ENCODE measurements around the gene ZNF543.
"Not testable (repeated sequence)": the region's sequence is repeated elsewhere in the genome, so short reads cannot be mapped to it uniquely, and the experiment has no call there.

ZNF543 gene

DNA sequence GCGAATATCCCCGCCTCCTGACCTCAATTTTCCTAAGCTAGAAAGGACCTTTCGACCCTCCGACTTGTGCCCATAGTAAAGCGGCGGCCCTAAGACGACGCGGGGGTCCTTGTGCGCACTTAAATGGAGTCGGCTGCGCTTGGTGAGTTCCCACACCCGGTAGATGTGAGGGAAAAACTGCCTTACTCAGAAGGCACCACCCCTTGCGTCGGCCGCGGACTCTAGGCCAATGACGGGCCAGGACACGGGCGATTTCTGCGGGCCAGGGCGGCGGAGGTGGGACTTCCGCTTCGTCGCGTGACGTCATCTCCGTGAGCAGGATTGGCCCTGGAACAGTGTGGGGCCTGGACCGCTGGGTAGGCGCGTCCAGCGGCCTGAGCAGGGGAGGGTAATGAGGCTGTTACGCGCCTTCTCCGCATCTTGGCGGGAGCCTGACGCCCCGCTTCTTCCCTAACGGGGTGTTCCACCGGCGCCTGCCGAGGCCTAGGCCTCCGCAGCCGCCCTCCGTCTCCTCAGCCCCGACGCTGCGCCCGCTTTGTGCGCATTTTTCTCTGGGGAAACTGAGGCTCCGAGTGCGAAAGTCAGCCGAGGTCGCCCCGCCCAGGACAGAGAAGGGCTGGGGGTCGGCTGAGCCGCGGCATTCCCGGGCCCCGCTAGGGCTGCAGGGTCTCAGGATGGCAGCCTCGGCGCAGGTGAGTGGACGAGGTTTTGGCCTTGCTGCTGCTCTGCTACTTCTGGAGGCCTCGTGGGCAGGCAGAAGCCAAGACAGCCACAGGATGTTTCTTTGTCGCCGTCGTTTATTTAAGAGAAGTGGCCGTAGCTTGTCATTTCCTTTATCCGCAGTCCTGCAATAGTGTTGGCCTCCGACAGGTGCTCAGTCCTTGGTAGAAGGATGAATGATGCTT is at the start of gene ZNF543:
TSS of gene ZNF543 (plus strand) at position 293 of the 905 bp plus-strand sequence. CDS start at position 675, 382 bp downstream.
- DNase-seq (ENCODE audit: low read depth), result peak; percentile 86

DNA sequence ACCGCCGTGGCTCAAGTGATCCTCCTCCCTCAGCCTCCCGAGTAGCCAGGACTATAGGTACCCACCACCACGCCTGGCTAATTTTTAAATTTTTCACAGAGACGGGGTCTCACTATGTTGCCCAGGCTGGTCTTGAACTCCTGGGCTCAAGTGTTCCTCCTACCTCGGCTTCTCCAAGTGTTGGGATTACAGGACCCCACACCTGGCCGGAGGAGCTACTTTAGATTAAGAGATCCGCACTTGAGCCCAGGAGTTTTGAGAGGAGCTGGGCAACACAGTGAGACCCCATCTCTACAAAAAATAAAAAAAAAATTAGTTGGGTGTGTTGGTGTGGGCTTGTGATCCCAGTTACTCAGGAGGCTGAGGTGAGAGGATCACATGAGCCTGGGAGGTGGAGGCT is 49.0 kb upstream of the ZNF543 start:
- no peak for DNase-seq (ENCODE audit: low read depth)

DNA sequence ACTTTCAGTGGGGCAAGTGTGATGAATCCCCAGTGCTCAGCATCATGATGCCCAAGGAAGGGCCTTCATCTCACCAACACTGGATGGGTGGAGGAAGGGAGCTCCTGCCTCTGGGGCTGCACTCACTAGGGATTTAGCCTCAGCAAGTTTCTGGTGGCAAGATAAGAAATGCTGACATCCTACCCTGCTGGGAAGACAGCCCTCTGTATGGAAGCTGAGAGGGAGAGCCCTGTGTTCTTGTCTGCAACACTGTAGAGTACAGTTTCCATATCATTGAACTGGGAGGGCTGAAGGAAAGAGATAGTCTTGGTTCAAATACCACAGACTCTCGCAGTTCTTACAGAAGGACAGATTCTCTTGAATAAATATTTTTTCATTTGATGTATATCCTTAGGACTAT is 47.3 kb upstream of the ZNF543 start:
- DNase-seq (ENCODE audit: low read depth), result no peak

DNA sequence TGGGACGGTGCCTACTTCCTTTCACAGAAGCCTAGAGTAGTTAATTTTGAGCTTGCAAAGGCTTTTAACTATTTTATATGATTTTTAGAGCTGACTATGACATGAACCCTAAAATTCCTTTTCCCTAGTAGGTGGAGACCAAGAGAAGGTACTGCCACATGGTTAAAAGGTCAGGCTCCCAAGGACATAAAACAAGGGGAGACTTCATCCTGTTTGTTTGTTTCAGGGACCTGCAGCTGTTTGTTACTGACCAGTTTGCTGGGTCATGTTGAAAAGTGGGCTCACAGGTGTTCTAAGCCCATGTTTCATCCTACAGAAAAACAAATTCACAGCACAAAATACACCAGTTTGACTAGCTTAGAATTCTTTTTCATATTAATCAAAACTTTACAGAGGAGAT is 43.8 kb upstream of the ZNF543 start:
- DNase-seq (ENCODE audit: low read depth), result no peak

DNA sequence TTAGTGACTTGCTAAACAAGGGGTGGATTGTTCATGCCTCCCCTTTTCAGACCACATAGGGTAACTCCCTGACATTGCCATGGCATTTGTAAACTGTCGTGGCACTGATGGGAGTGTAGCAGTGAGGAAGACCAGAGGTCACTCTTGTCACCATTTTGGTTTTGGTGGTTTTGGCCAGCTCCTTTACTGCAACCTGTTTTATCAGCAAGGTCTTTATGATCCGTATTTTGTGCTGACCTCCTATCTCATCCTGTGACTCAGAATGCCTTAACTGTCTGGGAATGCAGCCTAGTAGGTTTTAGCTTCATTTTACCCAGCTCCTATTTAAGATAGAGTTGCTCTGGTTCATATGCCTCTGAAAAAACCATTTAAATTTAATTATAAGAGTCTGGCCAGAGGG is 41.8 kb upstream of the ZNF543 start:
- not testable (repeated sequence) for DNase-seq (ENCODE audit: low read depth)

DNA sequence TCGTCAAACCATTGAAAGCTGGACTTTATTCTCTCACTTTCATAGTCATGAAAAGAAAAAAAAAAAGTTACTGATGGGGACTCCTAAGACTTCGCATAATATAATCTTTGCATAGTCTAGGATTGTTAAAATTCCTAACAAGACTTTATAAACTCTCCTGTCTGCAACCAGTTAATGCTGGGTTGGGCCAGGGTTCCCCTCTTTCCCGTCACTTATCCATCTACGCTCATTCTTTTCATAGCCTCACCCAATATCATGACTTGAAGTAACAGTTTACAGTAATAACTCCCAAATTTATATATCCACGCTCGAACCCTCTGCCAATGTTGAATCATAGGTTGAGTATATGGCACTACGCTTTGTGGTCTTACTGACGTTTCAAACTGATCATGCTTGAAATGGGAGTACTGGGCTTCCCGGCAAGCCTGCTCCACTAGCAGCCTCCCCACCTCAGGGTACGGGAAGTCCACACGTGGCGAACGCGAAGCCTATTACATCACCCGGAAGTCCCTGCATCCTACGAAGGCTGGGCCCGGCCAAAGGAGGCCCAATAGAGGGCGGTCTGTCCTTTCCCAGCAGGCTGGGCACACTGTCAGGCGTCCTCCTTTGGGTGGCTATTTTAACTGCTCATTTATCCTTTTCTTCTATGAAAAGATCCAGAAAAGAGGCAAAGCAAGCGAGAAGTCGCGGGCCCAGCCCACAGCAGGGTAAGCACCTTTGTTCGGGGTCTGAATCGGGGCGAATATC is 40.7 kb upstream of the ZNF543 start:
- DNase-seq (ENCODE audit: low read depth), result peak; percentile 80

DNA sequence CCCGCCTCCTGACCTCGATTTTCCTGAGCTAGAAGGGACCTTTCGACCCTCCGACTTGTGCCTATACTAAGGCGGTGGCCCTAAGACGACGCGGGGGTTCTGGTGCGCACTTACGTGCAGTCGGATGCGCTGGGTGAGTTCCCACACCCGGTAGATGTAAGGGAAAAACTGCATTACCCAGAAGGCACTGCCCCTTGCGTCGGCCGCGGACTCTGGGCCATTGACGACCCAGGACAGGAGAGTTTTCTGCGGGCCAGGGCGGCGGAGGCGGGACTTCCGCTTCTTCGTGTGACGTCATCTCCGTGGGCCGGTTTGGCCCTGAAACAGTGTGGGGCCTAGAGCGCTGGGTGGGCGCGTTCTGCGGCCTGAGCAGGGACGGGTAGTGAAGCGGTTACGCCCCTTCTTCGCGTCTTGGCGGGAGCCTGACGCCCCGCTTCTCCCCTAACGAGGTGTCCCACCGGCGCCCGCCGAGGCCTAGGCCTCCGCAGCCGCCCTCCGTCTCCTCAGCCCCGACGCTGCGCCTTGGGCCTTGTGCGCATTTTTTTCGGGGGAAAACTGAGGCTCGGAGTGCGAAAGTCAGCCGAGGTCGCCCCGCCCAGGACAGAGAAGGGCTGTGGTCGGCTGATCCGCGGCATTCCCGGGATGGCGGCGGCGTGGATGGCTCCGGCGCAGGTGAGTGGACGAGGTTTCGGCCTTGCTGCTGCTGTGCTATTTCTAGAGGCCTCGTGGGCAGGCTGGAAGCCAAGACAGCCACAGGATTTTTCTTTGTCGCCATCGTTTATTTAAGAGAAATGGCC is 39.9 kb upstream of the ZNF543 start, which contains the start of gene ZNF460:
TSS of gene ZNF460 (plus strand) at position 321 of the 797 bp plus-strand sequence. CDS start at position 643, 322 bp downstream.
- peak; percentile 94 for DNase-seq (ENCODE audit: low read depth)

DNA sequence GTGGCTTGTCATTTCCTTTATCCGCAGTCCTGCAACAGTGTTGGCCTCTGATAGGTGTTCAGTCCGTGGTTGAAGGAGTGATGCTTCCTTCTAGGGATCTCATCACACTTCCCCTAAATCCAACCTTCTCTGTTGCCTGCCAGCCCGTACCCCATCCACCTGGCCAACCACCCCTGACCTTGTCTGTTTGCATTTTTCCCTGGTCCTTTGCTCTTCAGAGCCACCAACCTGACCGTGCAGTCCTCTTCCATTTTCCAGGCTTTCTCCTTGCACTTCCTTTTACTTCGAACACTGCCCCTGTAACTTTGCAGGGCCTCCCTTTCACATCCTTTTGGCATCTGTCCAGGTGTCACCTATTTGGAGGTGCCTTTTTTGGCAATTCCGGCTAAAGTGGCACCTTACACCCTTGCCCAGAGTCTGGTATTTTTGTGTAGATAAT is 39.3 kb upstream of the ZNF543 start:
- DNase-seq (ENCODE audit: low read depth), result peak; percentile 3

DNA sequence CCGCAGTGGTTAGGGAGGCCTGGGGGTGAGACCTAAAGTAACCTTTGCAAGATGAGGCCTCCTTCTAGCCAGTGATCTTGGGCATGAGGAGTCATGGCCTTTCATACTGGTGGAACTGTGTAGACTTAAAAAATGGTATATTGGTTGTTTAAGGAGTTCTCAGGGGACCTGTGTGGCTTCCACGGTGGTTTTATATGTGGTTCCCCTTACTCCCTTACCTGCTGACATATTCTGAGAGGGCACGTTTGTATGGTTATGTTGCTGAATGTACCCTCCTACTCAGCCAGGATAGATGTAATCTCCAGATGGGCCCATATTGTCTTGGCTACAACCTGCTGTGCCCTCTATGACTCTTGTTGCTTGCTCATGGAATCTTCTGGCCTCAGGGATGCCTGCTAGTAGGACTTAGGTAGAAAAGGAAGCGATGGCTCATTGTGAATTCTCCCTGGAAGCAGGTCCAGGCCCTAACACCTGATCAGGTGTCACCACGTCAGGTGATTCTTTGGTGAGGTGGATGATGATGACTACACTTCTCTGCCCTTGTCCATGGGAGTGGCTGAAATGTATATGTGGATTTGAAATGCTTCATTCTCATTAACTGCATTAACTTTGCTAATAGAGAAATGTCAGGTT is 38.1 kb upstream of the ZNF543 start:
- no peak for DNase-seq (ENCODE audit: low read depth)

DNA sequence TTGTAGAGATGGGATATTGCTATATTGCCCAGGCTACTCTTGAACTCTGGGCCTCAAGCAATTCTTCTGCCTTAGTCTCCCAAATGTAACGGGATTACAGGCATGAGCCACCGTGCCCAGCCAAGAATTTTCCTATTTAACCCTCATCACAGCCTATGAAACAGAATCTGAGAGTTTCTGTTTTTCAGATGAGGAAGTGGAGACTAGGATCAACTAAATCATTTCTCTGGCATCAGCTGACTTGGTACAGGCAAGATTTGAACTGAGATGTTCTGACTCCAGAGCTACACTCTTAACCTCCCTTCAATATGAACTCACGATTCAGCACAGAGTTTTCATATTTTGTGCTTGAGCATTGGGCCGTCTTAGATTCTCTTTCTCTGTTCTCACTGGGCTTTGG is 31.9 kb upstream of the ZNF543 start:
- DNase-seq (ENCODE audit: low read depth), result no peak

DNA sequence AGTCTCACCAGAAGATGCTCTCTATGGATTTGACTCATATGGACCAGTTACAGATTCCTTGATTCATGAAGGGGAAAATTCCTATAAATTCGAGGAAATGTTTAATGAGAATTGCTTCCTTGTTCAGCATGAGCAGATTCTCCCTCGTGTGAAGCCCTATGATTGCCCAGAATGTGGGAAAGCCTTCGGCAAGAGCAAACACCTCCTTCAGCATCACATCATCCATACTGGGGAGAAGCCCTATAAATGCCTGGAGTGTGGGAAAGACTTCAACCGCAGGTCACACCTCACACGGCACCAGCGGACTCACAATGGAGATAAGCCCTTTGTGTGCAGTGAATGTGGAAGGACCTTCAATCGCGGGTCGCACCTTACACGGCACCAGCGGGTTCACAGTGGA is 29.3 kb upstream of the ZNF543 start:
- no peak for DNase-seq (ENCODE audit: low read depth)

DNA sequence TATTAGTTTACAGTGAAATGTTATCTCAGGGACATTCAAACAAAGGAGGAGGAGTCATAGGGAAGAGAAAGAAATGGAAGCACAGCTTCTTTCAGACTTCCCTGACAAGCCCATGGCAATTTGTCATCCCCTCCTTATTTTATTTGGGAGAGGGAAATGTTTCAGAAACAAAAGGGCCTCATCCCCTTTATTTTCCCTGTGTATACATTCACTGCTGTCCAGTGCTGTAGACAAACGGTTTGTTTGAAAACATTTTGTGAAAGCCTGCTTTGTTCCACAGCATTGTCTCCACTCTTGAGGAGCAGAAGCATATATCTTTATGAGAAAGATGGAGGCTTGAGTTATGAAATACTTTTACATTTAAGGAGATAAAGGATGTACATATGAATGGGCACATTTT is 27.7 kb upstream of the ZNF543 start:
- no peak for DNase-seq (ENCODE audit: low read depth)

DNA sequence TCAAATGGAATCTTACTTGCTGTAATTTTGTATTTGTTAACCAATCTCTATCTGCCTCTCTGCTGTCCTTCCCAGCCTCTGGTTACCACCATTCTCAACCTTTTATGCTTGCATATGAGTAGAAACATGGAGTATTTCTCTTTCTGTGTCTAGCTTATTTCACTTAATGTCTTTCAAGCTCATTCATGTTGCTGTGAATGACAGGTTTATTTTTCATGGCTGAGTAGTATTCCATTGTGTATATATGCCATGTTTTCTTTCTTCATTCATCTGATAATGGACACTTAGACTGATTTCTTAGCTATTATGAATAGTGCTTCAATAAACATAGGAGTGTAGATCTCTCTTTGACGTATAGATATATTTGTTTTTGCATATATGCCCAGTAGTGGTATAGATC is 26.6 kb upstream of the ZNF543 start:
- DNase-seq (ENCODE audit: low read depth), result no peak

DNA sequence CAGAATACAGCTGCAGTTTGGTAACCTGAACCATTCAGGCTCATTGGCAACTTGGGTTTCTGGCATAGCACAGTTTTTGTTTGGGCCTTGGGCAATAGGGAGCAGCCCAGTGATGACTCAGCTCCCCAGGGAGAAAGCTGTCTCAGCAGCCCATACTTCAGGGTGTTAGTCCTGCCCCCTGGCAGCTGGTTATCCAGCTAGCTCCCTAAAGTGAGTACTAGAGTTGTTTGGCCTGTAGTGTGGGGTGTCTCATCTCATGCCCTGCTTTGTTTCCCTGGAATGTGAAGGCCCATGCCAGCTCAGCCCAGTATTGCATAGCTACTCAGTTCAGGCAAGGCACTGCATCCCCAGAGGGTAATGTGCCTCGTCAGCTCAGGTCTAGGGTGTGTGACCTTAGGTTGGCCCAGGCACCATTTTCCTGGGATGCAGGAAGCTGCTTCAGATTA is 18.2 kb upstream of the ZNF543 start:
- no peak for DNase-seq (ENCODE audit: low read depth)

DNA sequence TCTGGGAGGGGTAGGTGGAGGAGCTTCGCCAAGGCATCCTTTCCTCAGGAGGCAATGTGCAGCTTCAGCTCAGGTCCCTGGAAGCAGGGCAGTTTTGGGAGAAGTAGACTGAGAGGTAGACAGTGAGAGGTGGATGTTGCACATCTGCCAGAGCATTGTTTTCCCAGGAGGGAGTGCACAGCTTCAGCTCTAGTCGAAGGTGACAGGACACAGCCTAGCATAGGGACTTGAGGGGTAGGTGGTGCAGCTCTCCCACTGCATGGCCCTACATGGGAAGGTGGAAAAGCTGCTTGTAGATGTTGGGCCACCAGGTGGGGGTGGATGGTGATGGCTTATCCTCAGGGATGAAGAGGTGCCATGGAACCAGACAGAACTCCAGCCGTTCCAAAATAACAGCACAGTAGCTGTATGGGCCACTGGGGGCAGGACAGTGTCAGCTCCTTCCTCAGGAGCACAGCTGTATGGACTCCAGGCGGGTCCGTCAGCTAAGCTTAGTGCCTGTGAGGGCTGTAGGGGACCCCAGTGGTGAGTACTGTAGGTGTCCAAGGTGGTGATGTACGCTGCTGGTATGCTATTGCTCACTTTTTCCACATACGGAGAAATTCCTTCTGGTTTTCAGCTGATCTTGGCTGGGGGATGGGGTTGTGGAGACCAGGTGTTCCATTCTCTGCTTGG is 17.4 kb upstream of the ZNF543 start:
- DNase-seq (ENCODE audit: low read depth), result no peak

DNA sequence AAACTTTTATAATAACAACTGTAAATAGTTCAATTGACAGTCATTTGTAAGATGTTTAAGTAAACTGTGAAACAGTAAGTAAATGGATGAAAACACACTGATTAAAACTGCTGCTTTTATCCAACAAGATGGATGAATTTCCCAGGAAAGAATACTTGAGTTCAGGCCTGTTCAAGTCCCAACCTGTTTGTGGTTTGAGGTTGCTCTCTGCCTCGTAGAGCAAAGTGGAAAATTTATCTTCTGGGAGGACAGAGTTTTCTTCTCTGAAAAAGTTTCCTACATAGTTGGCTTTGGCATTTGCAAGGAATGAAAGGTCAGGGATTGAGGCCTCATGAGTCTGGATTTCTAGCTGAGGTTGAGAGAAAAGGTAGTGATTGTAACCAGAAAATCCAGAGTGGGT is 15.2 kb upstream of the ZNF543 start:
- DNase-seq (ENCODE audit: low read depth), result no peak

DNA sequence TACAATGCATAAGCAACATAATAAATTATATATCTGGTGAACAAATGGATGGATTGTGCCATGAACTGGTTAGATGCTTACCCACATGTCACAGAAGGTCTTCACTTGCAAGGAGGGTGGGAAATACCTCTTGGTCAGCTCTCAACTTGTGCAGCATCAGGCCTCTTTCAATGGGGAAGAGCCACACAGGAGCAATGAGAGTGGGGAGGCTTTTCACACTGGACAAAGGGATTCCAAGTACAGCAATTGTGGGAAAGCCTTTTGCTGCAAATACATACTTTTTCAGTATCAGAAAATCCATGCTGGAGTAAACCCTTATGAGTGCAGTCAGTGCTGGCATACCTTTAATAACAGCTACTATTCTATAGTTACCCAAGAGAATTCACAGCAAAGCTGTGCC is 11.8 kb upstream of the ZNF543 start:
- no peak for DNase-seq (ENCODE audit: low read depth)

DNA sequence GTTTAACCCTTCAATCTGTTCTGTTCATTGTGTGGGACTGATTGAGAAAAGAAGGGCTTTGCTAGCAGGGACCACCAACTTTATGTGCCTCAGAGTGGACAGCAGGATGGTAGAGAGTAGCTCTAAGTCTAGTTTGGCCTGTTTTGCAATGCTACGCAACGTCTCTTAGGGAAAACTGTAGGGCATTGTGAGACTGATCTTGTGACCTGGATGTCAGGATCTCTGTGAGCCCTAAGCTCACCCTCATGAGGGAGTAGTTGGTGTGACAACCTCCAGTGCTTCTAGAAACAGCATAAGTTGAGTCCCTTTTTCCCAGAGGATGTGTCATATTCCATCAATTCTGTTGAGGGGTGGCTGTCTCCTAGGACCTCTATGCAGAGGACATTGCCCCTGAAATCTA is 9.5 kb upstream of the ZNF543 start:
- no peak for DNase-seq (ENCODE audit: low read depth)

DNA sequence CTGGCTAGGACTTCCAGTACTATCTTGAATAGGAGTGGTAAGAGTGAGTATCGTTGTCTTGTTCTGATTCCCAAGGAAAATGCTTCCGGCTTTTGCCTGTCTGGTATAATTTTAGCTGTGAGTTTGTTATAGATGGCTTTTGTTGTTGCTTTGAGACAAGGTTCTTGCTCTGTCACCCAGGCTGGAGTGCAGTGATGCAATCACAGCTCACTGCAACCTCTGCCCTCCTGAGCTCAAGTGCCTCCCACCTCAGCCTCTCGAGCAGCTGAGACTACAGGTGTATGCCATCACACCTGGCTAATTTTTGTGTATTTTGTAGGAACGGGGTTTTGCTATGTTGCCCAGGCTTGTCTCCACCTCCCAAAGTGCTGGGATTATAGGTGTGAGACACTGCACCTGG is 6.1 kb upstream of the ZNF543 start:
- no peak for DNase-seq (ENCODE audit: low read depth)

DNA sequence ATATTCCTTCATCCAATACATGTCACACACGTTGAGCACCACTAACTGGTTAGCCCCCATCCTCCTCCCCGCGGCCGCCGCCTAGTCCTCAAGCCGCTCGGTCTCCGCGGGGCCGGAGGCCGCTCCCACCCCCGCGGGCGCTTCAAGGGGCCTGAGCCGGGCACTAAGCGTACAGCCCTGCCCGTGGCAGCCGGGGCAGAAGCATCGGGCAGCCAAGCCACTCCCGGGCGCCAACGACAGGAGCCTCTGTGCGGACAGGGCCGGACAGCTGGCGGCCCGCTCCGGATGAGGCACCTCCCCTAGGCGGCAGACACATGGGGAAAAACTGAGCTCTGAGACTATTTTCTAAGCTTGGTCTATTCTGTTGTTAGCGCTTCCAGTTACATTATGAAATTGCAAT is 2.8 kb upstream of the ZNF543 start:
- DNase-seq (ENCODE audit: low read depth), result no peak

DNA sequence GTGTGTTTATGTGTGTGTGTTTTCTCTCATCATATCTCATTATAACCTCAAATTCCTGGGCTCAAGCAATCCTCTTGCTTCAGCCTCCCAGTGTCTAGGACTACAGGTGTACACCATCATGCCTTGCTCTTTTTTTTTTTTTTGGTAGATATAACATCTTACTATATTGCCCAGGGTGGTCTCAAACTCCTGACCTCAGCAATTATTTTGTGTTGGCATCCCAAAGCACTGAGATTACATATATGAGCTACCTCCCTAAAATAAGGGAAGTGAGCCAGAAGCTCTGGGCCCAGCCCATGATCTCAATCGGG is 448 bp upstream of the ZNF543 start:
- no peak for DNase-seq (ENCODE audit: low read depth)
